Measurements from ENCODE around the gene ZCCHC8. TPM values are rescaled to one million over a fixed set of nuclear protein-coding genes. Genes with fewer than 3 reads are reported as not detected.
A peak's percentile ranks its signal among the peaks of the same experiment; 100 is the strongest.

The ZCCHC8 gene
- total and polyA plus RNA-seq, 4 donors: 9.6 to 30.1 (median 22.6) TPM

DNA sequence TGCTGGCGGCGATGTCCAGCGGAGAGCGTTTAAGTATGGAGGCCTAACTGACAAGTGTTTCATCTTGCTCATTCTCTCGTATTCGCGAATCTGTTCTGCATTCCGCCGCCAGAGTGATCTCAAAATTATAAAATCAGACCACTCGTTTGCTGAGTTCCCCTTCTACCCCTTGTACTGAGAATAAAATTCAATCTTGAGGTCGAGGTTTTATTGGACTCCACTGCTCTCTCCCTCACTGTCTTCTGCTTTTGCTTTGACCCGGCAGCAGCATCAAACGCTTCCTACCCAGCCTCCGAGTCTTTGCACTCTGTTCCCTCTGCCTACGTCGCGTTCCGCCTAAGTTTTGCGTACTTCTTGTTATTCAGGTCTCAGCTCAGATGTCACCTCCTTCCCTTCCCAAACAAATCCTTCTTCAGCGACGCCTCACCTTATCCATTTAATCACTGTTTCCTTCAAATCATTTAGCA, 26.8 kb upstream of the ZCCHC8 start:
- DNase-seq (peak in 1 of 2 donors; percentile 55), ATAC-seq (ENCODE audit: low FRiP score) (no peak)
- H3K4me1 ChIP-seq (ENCODE audit: control insufficient read depth in 1 of 2, insufficient read depth in 2 of 2, low read length in 2 of 2): peaks cover 0 to 2% of the 10 kb centered on the region in 2 donors
- 0 to 1% methylated on average over 21 of the region's 21 CpGs for WGBS, 2 donors
- H3K36me3 ChIP-seq (ENCODE audit: control insufficient read depth in 1 of 2, insufficient read depth in 2 of 2, low read length in 1 of 2): no peaks in the 10 kb centered on the region
- H3K27ac ChIP-seq (ENCODE audit: low read depth in 1 of 2, low read length in 2 of 2): peak overlapping the region in 1 of 2 donors; percentile 32
- H3K27me3 ChIP-seq (ENCODE audit: control insufficient read depth in 1 of 2, insufficient read depth in 2 of 2, low read length in 1 of 2): no peaks in the 10 kb centered on the region
- peak overlapping the region in 1 of 2 donors; percentile 30 for H3K4me3 ChIP-seq (ENCODE audit: low read length in 2 of 2)
- intact Hi-C loops (cut with DNase I): loop anchor here (10.0 kb wide), 1 partner anchor 227 kb away; the partner anchor contains the start of gene DENR (in 2 of the 2)
- no peaks in the 10 kb centered on the region for H3K9me3 ChIP-seq (ENCODE audit: control insufficient read depth, low read length)

DNA sequence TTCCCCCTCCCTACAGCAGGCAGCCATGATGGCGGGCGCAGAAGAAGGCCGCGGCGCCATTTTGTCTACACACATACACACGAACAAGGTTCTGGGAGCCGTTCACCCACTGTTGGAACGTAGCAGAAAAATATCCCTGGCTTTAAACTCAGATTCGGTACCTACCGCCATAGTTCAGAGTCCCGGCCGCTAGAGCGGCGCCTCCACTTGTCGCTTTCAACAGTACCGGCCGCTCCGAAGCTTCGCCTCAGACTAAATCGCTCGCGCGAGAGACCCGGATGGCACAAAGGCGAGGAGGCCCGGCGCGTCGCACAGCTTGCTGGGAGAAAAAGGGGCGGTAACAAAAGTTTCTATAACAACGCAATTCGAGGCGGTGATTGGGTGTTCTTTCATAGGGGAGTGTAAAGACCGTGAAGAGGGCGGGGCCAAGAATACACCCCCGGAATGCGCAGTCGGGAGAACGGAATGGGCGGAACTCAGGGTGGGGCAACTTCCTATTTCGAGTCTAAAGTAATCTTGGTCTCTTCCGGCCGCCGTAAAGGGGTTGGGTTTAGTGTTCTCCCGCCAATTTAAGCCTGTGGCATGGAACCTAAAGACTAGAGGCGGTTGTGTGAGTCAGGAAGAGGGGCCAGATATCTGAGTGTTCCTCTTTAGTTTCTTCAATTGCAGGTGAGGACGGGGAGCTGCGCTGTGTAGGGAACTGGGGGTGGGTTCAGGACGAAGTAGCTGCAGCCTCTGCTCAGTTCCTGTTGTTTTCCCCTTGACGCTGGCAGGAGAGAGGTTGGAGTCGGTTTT, 26.1 kb upstream of the ZCCHC8 start, which contains the start of the genes KNTC1 and RSRC2:
Gene KNTC1, plus strand, starts transcription at position 567 of the 795 bp plus-strand sequence. CDS start 2,815 bp downstream, outside the sequence.
Gene RSRC2, minus strand, starts transcription at position 254 of the 795 bp plus-strand sequence. Its CDS starts 83 bp downstream, at position 171.
- 0% methylated on average over 51 of the region's 51 CpGs for WGBS, 2 donors
- H3K4me3 ChIP-seq (ENCODE audit: low read length in 2 of 2): peak within 1 kb of the TSS; percentile 95 to 97
- H3K27ac ChIP-seq (ENCODE audit: low read depth in 1 of 2, low read length in 2 of 2): peak within 1 kb of the TSS; percentile 93 to 98
- intact Hi-C loops (cut with DNase I): loop anchor here (10.0 kb wide), 1 partner anchor 228 kb away; the partner anchor contains the start of gene DENR (in 2 of the 2)
- H3K27me3 ChIP-seq (ENCODE audit: control insufficient read depth in 1 of 2, insufficient read depth in 2 of 2, low read length in 1 of 2): no peaks in the 10 kb centered on the region
- peaks cover 0 to 2% of the 10 kb centered on the region in 2 donors for H3K4me1 ChIP-seq (ENCODE audit: control insufficient read depth in 1 of 2, insufficient read depth in 2 of 2, low read length in 2 of 2)
- peak; percentile 99 for ATAC-seq (ENCODE audit: low FRiP score)
- no peaks in the 10 kb centered on the region for H3K9me3 ChIP-seq (ENCODE audit: control insufficient read depth, low read length)
- peak; percentile 97 to 99 for DNase-seq
- no peaks in the 10 kb centered on the region for H3K36me3 ChIP-seq (ENCODE audit: control insufficient read depth in 1 of 2, insufficient read depth in 2 of 2, low read length in 1 of 2)

DNA sequence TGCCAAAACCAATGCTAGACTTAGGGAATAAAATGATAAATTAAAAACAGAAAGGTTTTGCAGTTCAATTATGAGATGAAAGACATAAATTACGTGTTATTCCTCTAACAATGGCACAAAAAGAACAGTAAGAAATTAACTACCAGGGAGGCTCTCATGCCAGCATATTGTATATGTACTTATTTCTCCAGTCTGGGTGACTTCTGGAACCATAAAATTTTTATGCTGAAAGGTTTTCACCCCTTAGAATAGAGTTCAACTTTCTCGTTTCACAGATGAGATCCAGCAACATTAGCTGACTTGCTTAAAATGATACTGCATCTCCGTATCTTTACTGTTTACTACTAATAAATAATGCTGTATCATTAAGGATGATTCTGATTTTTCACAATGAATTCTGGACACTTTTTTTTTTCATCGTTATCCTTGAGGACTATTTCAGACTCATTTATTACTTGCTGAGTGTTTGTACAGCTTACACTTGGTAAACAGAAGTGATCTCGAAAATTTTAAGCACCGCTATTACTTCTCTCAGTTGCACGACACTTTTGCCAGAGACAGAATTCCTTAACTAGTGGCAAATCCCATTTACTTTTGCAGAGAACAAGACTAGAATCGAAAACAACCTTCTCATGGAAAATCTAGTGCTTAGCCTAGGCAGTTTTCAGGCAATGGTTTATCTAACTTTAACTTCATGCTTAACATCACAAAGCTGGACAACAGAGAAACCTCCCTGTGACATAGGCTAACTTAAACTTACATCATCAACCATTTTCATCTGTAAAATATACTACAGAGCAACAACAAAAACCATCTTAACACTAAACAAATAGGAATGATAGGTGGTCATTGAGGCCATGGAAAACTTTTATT, 23.4 kb upstream of the ZCCHC8 start:
- Histone ChIP-seq H3K4me1 (ENCODE audit: control insufficient read depth in 1 of 2, insufficient read depth in 2 of 2, low read length in 2 of 2) (peaks cover 0 to 2% of the 10 kb centered on the region in 2 donors), H3K4me3 (ENCODE audit: low read length in 2 of 2) (peak overlapping the region; percentile 36 to 69), H3K27ac (ENCODE audit: low read depth in 1 of 2, low read length in 2 of 2) (no peak overlapping the region), H3K36me3 (ENCODE audit: control insufficient read depth in 1 of 2, insufficient read depth in 2 of 2, low read length in 1 of 2) (peaks cover 0 to 6% of the 10 kb centered on the region in 2 donors), H3K27me3 (ENCODE audit: control insufficient read depth in 1 of 2, insufficient read depth in 2 of 2, low read length in 1 of 2) (no peaks in the 10 kb centered on the region), H3K9me3 (ENCODE audit: control insufficient read depth, low read length) (no peaks in the 10 kb centered on the region)
- intact Hi-C loops (cut with DNase I): loop anchor here (10.0 kb wide), 1 partner anchor 231 kb away; the partner anchor contains the start of gene DENR (in 2 of the 2)
- ATAC-seq (ENCODE audit: low FRiP score) (no peak), DNase-seq (no peak)
- 18 to 21% methylated on average over 8 of the region's 8 CpGs for WGBS, 2 donors

DNA sequence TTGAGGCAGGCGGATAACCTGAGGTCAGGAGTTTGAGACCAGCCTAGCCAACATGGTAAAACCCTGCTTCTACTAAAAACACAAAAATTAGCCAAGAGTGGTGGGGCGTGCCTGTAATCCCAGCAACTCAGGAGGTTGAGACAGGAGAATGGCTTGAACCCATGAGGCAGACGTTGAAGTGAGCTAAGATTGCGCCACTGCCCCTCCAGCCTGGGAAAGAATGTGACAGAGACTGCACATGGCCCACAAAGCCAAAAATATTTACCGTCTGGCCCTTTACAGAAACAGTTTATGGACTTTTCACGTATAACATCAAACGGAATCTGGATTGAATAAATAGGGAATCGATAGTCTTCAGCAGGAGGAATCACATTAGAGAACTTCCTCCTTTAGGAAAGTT, 22.5 kb upstream of the ZCCHC8 start:
- Histone ChIP-seq H3K36me3 (ENCODE audit: control insufficient read depth in 1 of 2, insufficient read depth in 2 of 2, low read length in 1 of 2) (peaks cover 0 to 6% of the 10 kb centered on the region in 2 donors), H3K4me1 (ENCODE audit: control insufficient read depth in 1 of 2, insufficient read depth in 2 of 2, low read length in 2 of 2) (peaks cover 0 to 2% of the 10 kb centered on the region in 2 donors), H3K4me3 (ENCODE audit: low read length in 2 of 2) (no peak overlapping the region), H3K9me3 (ENCODE audit: control insufficient read depth, low read length) (no peaks in the 10 kb centered on the region), H3K27me3 (ENCODE audit: control insufficient read depth in 1 of 2, insufficient read depth in 2 of 2, low read length in 1 of 2) (no peaks in the 10 kb centered on the region), H3K27ac (ENCODE audit: low read depth in 1 of 2, low read length in 2 of 2) (no peak overlapping the region)
- 52% methylated on average over 8 of the region's 8 CpGs for WGBS, 2 donors
- DNase-seq (no peak), ATAC-seq (ENCODE audit: low FRiP score) (no peak)
- intact Hi-C loops (cut with DNase I): loop anchor here (10.0 kb wide), 1 partner anchor 232 kb away; the partner anchor contains the start of gene DENR (in 2 of the 2)

DNA sequence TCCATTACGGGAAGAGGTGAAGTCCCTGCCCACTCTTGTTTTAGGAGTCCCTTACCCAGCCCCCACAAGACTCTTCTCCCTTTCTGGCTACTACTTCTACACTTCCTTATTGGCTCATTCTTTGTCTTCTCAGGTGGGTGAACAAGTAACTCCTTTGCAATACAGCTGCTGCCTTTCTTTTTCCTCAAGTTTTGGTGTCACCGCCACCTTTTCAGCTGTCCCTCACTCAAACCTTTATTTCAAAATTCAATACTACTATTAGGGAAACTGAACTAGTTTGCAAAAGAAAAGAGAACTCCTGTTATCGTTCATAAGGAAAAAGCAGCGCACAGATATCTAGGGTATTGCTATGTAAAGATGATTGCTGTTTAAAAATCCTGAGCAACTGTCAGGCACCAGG, 19.9 kb upstream of the ZCCHC8 start:
- Histone ChIP-seq H3K9me3 (ENCODE audit: control insufficient read depth, low read length) (no peaks in the 10 kb centered on the region), H3K4me1 (ENCODE audit: control insufficient read depth in 1 of 2, insufficient read depth in 2 of 2, low read length in 2 of 2) (peaks cover 0 to 2% of the 10 kb centered on the region in 2 donors), H3K27me3 (ENCODE audit: control insufficient read depth in 1 of 2, insufficient read depth in 2 of 2, low read length in 1 of 2) (no peaks in the 10 kb centered on the region), H3K36me3 (ENCODE audit: control insufficient read depth in 1 of 2, insufficient read depth in 2 of 2, low read length in 1 of 2) (peaks cover 11% of the 10 kb centered on the region in 2 donors), H3K27ac (ENCODE audit: low read depth in 1 of 2, low read length in 2 of 2) (no peak overlapping the region), H3K4me3 (ENCODE audit: low read length in 2 of 2) (no peak overlapping the region)
- intact Hi-C loops (cut with DNase I): loop anchor here (10.0 kb wide), 1 partner anchor 234 kb away; the partner anchor contains the start of gene DENR (in 2 of the 2)
- no peak for ATAC-seq (ENCODE audit: low FRiP score)
- WGBS, 2 donors: 90% methylated on average over 4 of the region's 4 CpGs
- DNase-seq: no peak

DNA sequence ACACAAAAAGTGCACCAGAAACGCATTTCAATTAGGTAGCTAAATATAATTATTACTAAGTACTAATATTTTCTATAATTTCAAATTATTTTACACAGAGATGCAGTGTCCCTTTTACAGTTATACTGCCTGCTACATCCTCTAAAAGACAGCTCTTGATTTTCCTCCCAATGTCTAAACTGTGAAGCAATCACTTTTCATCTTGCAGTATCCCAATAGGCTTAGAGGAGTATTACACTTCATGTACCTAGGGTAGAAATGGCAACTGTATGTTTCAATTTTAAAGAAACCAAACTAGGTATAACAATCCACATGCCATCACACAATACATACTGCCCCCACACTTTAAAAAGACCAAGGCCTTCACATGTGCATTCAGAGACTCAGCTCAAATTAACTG, 18.7 kb upstream of the ZCCHC8 start:
- Histone ChIP-seq H3K9me3 (ENCODE audit: control insufficient read depth, low read length) (no peaks in the 10 kb centered on the region), H3K27me3 (ENCODE audit: control insufficient read depth in 1 of 2, insufficient read depth in 2 of 2, low read length in 1 of 2) (no peaks in the 10 kb centered on the region), H3K4me1 (ENCODE audit: control insufficient read depth in 1 of 2, insufficient read depth in 2 of 2, low read length in 2 of 2) (peaks cover 0 to 2% of the 10 kb centered on the region in 2 donors), H3K36me3 (ENCODE audit: control insufficient read depth in 1 of 2, insufficient read depth in 2 of 2, low read length in 1 of 2) (peaks cover 11% of the 10 kb centered on the region in 2 donors), H3K4me3 (ENCODE audit: low read length in 2 of 2) (no peak overlapping the region), H3K27ac (ENCODE audit: low read depth in 1 of 2, low read length in 2 of 2) (no peak overlapping the region)
- 76 to 80% methylated on average over 1 of the region's 1 CpG for WGBS, 2 donors
- DNase-seq (no peak), ATAC-seq (ENCODE audit: low FRiP score) (no peak)
- intact Hi-C loops (cut with DNase I): no loop called here

DNA sequence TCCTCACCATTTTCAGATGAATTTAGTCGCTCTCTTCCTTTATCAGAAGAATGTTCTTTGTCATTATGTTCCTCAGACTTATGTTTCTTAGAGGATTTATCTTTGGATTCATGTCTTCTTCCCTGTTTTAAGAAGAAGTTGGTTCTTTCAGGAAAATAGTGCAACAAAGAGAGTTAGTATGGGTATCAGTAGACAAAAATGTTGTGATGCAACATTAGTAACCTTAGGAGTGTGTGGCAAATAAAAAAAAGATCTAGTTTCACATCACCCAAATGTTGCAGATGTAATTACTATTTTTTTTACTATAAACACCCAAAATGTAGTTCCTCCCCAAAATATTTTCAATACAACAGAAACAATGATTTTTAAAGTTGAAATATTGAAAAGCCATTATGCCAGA, 18.2 kb upstream of the ZCCHC8 start:
- ATAC-seq (ENCODE audit: low FRiP score) (no peak), DNase-seq (no peak)
- Histone ChIP-seq H3K27me3 (ENCODE audit: control insufficient read depth in 1 of 2, insufficient read depth in 2 of 2, low read length in 1 of 2) (no peaks in the 10 kb centered on the region), H3K27ac (ENCODE audit: low read depth in 1 of 2, low read length in 2 of 2) (no peak overlapping the region), H3K36me3 (ENCODE audit: control insufficient read depth in 1 of 2, insufficient read depth in 2 of 2, low read length in 1 of 2) (peaks cover 11% of the 10 kb centered on the region in 2 donors), H3K9me3 (ENCODE audit: control insufficient read depth, low read length) (no peaks in the 10 kb centered on the region), H3K4me3 (ENCODE audit: low read length in 2 of 2) (no peak overlapping the region), H3K4me1 (ENCODE audit: control insufficient read depth in 1 of 2, insufficient read depth in 2 of 2, low read length in 2 of 2) (peaks cover 0 to 2% of the 10 kb centered on the region in 2 donors)
- WGBS, 2 donors: 88 to 97% methylated on average over 1 of the region's 1 CpG
- intact Hi-C loops (cut with DNase I): no loop called here

DNA sequence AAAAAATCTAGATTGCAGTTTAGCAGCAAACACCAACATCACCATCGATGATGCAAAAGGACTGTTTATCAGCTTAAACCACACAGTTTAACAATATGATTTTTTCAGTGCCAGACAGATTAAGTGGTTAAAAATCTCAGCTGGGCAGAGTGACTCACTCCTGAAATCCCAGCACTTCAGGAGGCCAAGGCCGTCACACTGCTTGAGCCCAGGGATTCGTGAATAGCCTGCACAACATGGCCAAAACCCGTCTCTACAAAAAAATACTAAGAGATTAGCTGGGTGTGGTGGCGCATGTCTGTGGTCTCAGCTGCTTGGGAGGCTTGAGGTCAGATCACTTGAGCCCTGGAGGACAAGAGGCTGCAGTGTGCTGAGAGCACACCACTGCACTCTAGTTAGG, 17.1 kb upstream of the ZCCHC8 start:
- no peak overlapping the region for H3K27ac ChIP-seq (ENCODE audit: low read depth in 1 of 2, low read length in 2 of 2)
- 65% methylated on average over 5 of the region's 5 CpGs for WGBS, 2 donors
- no peaks in the 10 kb centered on the region for H3K4me1 ChIP-seq (ENCODE audit: control insufficient read depth in 1 of 2, insufficient read depth in 2 of 2, low read length in 2 of 2)
- DNase-seq (no peak), ATAC-seq (ENCODE audit: low FRiP score) (no peak)
- intact Hi-C loops (cut with DNase I): no loop called here
- H3K4me3 ChIP-seq (ENCODE audit: low read length in 2 of 2): no peak overlapping the region
- H3K36me3 ChIP-seq (ENCODE audit: control insufficient read depth in 1 of 2, insufficient read depth in 2 of 2, low read length in 1 of 2): peaks cover 11 to 15% of the 10 kb centered on the region in 2 donors
- H3K9me3 ChIP-seq (ENCODE audit: control insufficient read depth, low read length): no peaks in the 10 kb centered on the region
- H3K27me3 ChIP-seq (ENCODE audit: control insufficient read depth in 1 of 2, insufficient read depth in 2 of 2, low read length in 1 of 2): no peaks in the 10 kb centered on the region

All from aorta (tissue), 5 donors.